GM12878 (cell line): ENCODE measurements around the gene FOXK1. TPM values are rescaled to one million over a fixed set of nuclear protein-coding genes. Genes with fewer than 3 reads are reported as not detected.

Experiments
- BHLHE40 ChIP-seq, 2 experiments: fragments of 450-650 bp in 1 of 2; IDR thresholded peaks; 2 replicates each; pipeline ENCODE4 v1.6.1; 2011 to 2017; ENCODE audit warnings: low read depth in 2 of 2, borderline replicate concordance in 1 of 2, improper control_type of control experiment in 1 of 2, low read length in 1 of 2, mild to moderate bottlenecking in 1 of 2
- CHD4 ChIP-seq: fragments of 200-600 bp; sonication (generic); IDR thresholded peaks from 2 replicates; pipeline ENCODE4 v1.6.1; 2016; ENCODE audit warnings: mild to moderate bottlenecking
- CREM ChIP-seq: IDR thresholded peaks from 2 replicates; pipeline ENCODE4 v1.6.1; 2014; ENCODE audit warnings: antibody characterized with exemption, low read depth
- EZH2 ChIP-seq: IDR thresholded peaks from 2 replicates; pipeline ENCODE4 v1.6.1; 2012; ENCODE audit warnings: low read depth, mild to moderate bottlenecking, control low read depth, inconsistent platforms, low read length, borderline replicate concordance; ENCODE audit not compliant: control insufficient read depth
- GATAD2B ChIP-seq: fragments of 450-650 bp; conservative IDR thresholded peaks from 2 replicates; pipeline ENCODE4 v1.6.1; 2017; ENCODE audit warnings: low read depth, mild to moderate bottlenecking, moderate library complexity
- KLF5 ChIP-seq: fragments of 450-650 bp; IDR thresholded peaks from 2 replicates; pipeline ENCODE4 v1.6.1; 2014; ENCODE audit warnings: mild to moderate bottlenecking; ENCODE audit not compliant: partially characterized antibody
- LARP7 ChIP-seq: fragments of 450-650 bp; IDR thresholded peaks from 2 replicates; pipeline ENCODE4 v1.6.1; 2017; ENCODE audit warnings: mild to moderate bottlenecking
- MYC ChIP-seq: IDR thresholded peaks from 2 replicates; pipeline ENCODE4 v1.6.1; 2011; ENCODE audit warnings: mild to moderate bottlenecking, low read length, moderate library complexity, inconsistent platforms; ENCODE audit not compliant: insufficient read depth, insufficient replicate concordance, insufficient read length, severe bottlenecking
- PAX8 ChIP-seq: fragments of 450-650 bp; IDR thresholded peaks from 2 replicates; pipeline ENCODE4 v1.6.1; 2017; ENCODE audit warnings: mild to moderate bottlenecking, moderate library complexity
- POLR2AphosphoS2 ChIP-seq: IDR thresholded peaks from 2 replicates; pipeline ENCODE4 v1.6.1; 2011; ENCODE audit warnings: low read depth, mild to moderate bottlenecking, low read length, improper control_type of control experiment, moderate library complexity
- SMARCA5 ChIP-seq: fragments of 450-650 bp; IDR thresholded peaks from 2 replicates; pipeline ENCODE4 v1.6.1; 2017; ENCODE audit warnings: mild to moderate bottlenecking
- SMC3 ChIP-seq: IDR thresholded peaks from 2 replicates; pipeline ENCODE4 v1.6.1; 2011; ENCODE audit warnings: low read length, improper control_type of control experiment, borderline replicate concordance
- TBL1XR1 ChIP-seq: IDR thresholded peaks from 2 replicates; pipeline ENCODE4 v1.6.1; 2012; ENCODE audit warnings: low read depth, low read length, improper control_type of control experiment
- TCF7 ChIP-seq: IDR thresholded peaks from 2 replicates; pipeline ENCODE4 v1.6.1; 2014; ENCODE audit warnings: antibody characterized with exemption, borderline replicate concordance
- YBX1 ChIP-seq: fragments of 450-650 bp; IDR thresholded peaks from 2 replicates; pipeline ENCODE4 v1.6.1; 2016; ENCODE audit warnings: antibody characterized with exemption
- ZBED1 ChIP-seq: IDR thresholded peaks from 2 replicates; pipeline ENCODE4 v1.6.1; 2016; ENCODE audit warnings: borderline replicate concordance
- polyA plus RNA-seq, 11 experiments: library from polyadenylated mRNA; depleted of rRNA in 4 of 11; unstranded in 6 of 11; stranded (reverse) in 5 of 11; fragments of >200 nt; fragmentation: Nextera tagmentation in 4 of 11; fragmentation: Illumina TruSeq in 1 of 11; extraction: Ambion mirVana in 4 of 11; extraction: Trizol in 1 of 11; gene quantifications; 1 replicate in 1 of 11; 2 replicates in 10 of 11; pipeline versions ENCODE4 v1.2.1 to v1.2.3, GENCODE V29; 2011 to 2016; ENCODE audit warnings: inconsistent platforms in 2 of 11, missing spikeins in 2 of 11, low read depth in 1 of 11
- total RNA-seq, 4 experiments: library from RNA; depleted of rRNA in 3 of 4; stranded (reverse); fragments of >200 nt in 3 of 4; fragmentation: Illumina TruSeq in 1 of 4; extraction: Trizol in 1 of 4; gene quantifications; 2 replicates each; pipeline versions ENCODE4 v1.2.1 to v1.2.3, GENCODE V29; 2013 to 2021
- TF ChIP-seq, protein P1 (sequence below): IDR thresholded peaks from 2 replicates; pipeline ENCODE4 v1.6.1; 2011; ENCODE audit warnings: mild to moderate bottlenecking, low read depth, low read length, moderate library complexity; ENCODE audit not compliant: insufficient replicate concordance
- TF ChIP-seq, protein P2 (sequence below): fragments of 450-650 bp; formaldehyde crosslinking; IDR thresholded peaks from 2 replicates; pipeline ENCODE4 v1.4.0; 2022; ENCODE audit warnings: mild to moderate bottlenecking, moderate library complexity
- TF ChIP-seq, protein P3 (sequence below): fragments of 450-650 bp; IDR thresholded peaks from 2 replicates; pipeline ENCODE4 v1.6.1; 2017; ENCODE audit warnings: low read depth, mild to moderate bottlenecking, moderate library complexity
- TF ChIP-seq, protein P4 (sequence below): IDR thresholded peaks from 2 replicates; pipeline ENCODE4 v1.6.1; 2012; ENCODE audit warnings: low read depth, low read length, improper control_type of control experiment
- TF ChIP-seq, protein P5 (sequence below): IDR thresholded peaks from 2 replicates; pipeline ENCODE4 v1.6.1; 2012; ENCODE audit warnings: low read depth, low read length, improper control_type of control experiment
- TF ChIP-seq, protein P6 (sequence below): fragments of 450-650 bp; conservative IDR thresholded peaks from 2 replicates; pipeline ENCODE4 v1.6.1; 2017; ENCODE audit warnings: mild to moderate bottlenecking, moderate library complexity

Gene FOXK1
- total and polyA plus RNA-seq, 10 of the 15 experiments (the other 5 are each of a cell fraction or from before 2014, with no cell fraction given) = 0.24 to 31.8 (median 4.5) TPM

DNA sequence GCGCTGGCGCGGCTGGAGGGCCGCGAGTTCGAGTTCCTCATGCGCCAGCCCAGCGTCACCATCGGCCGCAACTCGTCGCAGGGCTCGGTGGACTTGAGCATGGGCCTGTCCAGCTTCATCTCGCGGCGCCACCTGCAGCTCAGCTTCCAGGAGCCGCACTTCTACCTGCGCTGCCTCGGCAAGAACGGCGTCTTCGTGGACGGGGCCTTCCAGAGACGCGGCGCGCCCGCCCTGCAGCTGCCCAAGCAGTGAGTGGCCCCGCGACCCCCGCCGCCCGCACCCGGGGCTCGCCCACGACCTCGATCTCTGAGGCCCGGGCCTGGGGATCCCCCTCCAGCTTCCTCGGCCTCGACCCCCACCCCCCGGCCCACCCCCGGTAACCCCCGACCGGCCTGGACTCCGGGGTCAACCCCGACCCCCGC, 537 bp downstream of the FOXK1 start (continued):
- TF ChIP-seq, protein P1, sequence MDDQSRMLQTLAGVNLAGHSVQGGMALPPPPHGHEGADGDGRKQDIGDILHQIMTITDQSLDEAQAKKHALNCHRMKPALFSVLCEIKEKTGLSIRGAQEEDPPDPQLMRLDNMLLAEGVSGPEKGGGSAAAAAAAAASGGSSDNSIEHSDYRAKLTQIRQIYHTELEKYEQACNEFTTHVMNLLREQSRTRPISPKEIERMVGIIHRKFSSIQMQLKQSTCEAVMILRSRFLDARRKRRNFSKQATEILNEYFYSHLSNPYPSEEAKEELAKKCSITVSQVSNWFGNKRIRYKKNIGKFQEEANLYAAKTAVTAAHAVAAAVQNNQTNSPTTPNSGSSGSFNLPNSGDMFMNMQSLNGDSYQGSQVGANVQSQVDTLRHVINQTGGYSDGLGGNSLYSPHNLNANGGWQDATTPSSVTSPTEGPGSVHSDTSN = no peak
- TF ChIP-seq KLF5 (no peak), BHLHE40 (IDR thresholded peaks at IDR 0.05; ENCODE audit: borderline replicate concordance in 1 of 2, low read depth in 2 of 2, low read length in 1 of 2) (no peak), CREM (no peak), TCF7 (no peak), CHD4 (no peak), EZH2 (no peak), ZBED1 (no peak), YBX1 (no peak), TBL1XR1 (no peak), SMARCA5 (0 out of 2 replicates have a peak, but pooled peaks have one; percentile 10), PAX8 (no peak), SMC3 (no peak), LARP7 (peak; percentile 37; the same call in 1 of the 2 replicates), MYC (no peak), GATAD2B (peak; percentile 10), POLR2AphosphoS2 (no peak)
- TF ChIP-seq, protein P2, sequence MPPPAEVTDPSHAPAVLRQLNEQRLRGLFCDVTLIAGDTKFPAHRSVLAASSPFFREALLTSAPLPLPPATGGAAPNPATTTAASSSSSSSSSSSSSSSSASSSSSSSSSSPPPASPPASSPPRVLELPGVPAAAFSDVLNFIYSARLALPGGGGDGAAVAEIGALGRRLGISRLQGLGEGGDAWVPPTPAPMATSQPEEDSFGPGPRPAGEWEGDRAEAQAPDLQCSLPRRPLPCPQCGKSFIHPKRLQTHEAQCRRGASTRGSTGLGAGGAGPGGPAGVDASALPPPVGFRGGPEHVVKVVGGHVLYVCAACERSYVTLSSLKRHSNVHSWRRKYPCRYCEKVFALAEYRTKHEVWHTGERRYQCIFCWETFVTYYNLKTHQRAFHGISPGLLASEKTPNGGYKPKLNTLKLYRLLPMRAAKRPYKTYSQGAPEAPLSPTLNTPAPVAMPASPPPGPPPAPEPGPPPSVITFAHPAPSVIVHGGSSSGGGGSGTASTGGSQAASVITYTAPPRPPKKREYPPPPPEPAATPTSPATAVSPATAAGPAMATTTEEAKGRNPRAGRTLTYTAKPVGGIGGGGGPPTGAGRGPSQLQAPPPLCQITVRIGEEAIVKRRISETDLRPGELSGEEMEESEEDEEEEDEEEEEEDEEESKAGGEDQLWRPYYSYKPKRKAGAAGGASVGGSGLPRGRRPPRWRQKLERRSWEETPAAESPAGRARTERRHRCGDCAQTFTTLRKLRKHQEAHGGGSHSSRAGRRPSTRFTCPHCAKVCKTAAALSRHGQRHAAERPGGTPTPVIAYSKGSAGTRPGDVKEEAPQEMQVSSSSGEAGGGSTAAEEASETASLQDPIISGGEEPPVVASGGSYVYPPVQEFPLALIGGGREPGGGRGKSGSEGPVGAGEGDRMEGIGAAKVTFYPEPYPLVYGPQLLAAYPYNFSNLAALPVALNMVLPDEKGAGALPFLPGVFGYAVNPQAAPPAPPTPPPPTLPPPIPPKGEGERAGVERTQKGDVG = no peak
- TF ChIP-seq, protein P3, sequence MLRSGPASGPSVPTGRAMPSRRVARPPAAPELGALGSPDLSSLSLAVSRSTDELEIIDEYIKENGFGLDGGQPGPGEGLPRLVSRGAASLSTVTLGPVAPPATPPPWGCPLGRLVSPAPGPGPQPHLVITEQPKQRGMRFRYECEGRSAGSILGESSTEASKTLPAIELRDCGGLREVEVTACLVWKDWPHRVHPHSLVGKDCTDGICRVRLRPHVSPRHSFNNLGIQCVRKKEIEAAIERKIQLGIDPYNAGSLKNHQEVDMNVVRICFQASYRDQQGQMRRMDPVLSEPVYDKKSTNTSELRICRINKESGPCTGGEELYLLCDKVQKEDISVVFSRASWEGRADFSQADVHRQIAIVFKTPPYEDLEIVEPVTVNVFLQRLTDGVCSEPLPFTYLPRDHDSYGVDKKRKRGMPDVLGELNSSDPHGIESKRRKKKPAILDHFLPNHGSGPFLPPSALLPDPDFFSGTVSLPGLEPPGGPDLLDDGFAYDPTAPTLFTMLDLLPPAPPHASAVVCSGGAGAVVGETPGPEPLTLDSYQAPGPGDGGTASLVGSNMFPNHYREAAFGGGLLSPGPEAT = no peak
- TF ChIP-seq, protein P4, sequence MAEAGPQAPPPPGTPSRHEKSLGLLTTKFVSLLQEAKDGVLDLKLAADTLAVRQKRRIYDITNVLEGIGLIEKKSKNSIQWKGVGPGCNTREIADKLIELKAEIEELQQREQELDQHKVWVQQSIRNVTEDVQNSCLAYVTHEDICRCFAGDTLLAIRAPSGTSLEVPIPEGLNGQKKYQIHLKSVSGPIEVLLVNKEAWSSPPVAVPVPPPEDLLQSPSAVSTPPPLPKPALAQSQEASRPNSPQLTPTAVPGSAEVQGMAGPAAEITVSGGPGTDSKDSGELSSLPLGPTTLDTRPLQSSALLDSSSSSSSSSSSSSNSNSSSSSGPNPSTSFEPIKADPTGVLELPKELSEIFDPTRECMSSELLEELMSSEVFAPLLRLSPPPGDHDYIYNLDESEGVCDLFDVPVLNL = no peak
- TF ChIP-seq, protein P5, sequence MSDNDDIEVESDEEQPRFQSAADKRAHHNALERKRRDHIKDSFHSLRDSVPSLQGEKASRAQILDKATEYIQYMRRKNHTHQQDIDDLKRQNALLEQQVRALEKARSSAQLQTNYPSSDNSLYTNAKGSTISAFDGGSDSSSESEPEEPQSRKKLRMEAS = no peak
- TF ChIP-seq, protein P6, sequence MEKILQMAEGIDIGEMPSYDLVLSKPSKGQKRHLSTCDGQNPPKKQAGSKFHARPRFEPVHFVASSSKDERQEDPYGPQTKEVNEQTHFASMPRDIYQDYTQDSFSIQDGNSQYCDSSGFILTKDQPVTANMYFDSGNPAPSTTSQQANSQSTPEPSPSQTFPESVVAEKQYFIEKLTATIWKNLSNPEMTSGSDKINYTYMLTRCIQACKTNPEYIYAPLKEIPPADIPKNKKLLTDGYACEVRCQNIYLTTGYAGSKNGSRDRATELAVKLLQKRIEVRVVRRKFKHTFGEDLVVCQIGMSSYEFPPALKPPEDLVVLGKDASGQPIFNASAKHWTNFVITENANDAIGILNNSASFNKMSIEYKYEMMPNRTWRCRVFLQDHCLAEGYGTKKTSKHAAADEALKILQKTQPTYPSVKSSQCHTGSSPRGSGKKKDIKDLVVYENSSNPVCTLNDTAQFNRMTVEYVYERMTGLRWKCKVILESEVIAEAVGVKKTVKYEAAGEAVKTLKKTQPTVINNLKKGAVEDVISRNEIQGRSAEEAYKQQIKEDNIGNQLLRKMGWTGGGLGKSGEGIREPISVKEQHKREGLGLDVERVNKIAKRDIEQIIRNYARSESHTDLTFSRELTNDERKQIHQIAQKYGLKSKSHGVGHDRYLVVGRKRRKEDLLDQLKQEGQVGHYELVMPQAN = peak; percentile 45
